ENCODE data around the gene AGAP1.

Gene AGAP1

DNA sequence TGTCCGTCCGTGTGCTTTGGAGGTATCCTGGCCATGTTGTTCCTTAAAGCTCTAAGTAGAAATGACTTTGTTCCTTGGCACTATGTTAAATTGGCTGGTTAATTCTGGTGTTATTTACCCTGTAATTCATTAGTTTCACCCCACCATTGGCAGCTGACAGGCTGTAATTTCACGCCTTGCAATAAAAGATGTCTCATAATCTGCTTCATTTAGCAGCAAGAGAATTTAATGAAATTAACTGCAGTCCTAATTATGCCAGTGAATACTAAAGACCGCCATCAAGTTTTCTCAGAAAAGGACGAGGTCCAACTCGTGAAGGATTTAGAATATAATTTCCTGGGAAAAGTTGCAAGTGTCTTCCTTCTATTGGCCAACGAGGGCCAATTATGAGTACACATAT is 355.1 kb downstream of the AGAP1 start:
- DNase-seq (ENCODE audit: low spot score): no peak

DNA sequence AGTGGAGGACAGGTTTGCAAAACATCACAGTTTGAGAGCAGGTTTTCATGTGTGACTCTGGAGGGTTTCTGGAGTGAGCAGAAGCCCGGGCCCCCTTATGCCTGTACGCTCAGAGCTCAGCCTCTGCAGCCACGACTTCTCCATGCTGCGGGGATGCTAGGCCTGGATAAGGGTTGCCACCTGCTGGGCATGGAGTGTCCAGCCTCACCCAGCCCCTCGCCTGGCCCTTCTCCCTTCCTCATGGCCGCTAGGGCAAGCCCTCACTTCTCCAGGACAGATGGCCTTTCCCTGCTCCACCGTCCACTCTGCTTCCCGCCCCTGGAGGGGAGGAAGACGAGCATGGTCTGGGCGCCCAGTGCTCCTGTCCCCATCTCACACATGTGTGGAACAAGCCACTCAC is 355.6 kb downstream of the AGAP1 start:
- DNase-seq (ENCODE audit: low spot score): no peak

DNA sequence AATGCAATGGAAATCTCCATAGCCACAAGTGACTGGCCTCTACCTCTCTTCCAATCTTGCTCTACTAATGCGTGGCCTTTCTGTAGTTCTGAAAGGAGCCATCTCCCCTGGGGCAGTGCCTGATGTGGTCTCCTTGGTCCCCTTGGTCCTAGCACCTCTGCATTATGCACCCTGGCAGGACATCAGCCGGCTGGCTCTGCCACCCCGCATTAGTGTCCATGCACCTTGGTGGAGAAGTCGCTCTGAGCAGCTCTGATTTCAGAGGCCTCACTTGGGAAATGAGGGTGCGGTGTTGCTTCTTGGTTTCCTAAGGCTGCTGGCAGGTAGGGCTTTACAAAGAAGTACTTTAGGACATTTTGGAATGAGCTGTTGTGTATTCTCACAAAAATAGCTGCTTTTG is 356.4 kb downstream of the AGAP1 start:
- DNase-seq (ENCODE audit: low spot score): no peak

DNA sequence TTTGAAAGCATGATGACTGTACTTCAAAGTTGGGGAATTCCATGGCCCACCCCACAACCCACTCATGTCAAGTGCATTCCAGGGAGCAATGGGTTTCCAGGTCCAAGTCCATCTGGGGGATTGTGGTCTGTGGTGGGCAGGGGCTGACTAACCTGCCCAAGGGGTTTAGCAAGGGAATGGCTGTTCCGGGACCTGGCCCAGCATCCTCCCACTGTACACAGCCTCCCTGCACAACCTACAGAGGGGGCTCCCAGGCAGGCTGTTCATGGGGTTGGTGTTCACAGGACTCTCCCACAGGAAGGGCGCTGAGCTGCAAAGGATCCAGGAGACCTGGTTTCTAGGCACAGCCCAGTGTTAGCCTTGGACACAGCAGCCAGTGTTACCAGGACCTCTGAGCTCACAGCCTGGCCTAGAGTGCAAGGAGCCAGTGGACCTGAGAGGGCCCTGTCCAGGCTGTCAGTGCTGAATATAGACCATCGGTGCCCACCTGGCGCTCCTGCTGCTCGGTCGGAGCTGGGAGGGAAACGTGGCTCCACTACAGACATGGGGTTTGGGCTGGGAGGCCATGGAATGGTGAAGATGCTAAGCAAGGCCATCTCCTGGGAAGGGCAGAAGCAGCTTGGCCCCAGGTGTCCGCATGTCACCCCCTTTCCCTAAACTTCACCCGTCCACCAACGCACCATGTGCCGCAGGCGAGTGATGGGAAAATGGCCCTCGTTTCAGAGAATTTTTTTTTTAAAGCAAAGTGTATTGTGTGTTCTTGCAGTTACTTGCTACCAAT is 357.1 kb downstream of the AGAP1 start:
- no peak for DNase-seq (ENCODE audit: low spot score)

DNA sequence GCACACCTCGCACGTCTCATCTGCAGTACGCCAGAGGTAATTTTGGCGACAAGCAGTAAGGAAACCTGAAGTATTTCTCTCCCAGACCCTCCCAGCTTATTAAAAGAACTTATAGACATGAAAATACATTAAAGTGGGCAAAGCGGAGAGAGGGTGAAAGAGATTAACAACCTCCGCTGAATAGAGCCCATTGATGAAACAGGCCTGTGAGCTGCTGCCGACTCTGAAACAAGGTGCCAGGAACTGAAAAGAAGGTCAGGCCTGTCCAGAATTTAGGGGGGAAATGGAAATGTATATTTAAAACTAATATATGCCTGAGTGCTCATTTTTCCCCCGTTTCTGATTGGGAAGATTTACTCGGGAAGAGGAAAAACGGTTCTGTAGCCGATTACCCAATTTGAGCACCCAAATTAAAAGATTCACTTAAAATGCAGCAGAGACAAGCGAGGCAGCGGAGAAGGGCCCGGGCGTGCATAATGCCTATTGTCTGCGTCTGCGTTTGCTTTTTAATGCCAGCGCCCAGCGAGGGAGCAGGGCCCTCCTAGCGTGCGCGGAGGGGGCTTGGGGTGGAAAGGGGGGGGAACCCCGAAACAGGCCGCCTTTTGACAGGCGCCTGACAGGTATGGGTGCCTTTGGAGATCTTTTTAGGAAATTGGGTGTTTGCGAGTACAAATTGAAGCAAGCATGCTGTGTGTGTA is 358.1 kb downstream of the AGAP1 start:
- no peak for DNase-seq (ENCODE audit: low spot score)

DNA sequence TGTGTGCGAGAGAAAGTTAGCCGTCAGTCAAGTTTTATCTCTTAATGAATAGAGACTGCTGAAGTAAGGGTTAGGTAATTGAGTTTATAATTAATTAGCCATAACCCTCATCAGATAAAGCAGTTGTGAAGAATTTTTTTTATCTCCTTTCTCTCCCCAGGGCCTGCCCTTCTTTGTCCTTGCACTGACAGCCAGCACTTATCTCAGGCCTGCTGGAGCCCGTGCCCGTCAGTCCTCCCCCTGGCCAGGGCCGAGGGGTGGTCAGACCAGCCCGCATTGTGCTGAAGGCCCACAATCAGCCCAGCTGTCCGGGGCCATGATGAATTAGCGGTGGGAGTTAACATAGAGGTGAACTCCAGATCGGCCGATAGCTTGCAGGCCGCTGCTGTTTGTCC is 358.7 kb downstream of the AGAP1 start:
- DNase-seq (ENCODE audit: low spot score): no peak

DNA sequence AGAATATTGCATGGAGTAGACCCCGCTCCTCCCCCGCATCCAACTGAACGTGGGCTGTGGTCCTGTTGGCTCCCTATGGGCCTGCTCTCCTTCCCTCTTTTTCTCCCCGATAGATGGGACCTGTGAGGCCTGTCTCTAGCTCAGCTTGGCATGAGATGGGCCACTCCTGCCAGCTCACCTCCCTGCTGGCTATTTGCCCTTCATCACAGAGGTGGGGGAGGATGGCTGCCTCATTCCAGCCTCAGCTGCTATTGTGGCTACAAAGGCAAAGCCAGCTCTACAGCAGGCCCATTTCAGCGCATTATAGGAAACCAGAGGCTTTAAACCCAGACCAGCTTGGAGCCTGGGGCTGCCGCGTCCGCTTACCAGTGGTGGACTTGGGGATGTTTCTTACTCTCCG is 360.4 kb downstream of the AGAP1 start:
- no peak for DNase-seq (ENCODE audit: low spot score)

DNA sequence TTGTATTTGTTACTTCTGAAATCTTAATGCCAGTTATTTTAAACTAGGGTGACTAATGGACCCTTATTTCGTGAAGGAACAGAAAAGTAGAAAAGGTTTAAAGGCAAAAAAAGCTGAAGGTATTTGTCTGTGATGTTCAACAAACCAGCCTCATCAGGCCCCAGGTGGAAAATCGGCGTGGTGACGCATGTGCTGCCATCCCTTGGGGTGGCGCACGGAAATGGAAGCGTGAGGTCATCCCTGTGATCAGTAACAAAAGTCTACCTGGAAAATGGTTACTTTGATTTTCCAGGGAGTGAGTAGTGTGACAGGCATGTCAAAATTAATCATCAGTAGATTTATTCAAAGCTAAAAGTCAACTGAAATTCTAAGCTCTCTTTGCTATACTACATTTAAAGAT is 361.2 kb downstream of the AGAP1 start:
- no peak for DNase-seq (ENCODE audit: low spot score)

DNA sequence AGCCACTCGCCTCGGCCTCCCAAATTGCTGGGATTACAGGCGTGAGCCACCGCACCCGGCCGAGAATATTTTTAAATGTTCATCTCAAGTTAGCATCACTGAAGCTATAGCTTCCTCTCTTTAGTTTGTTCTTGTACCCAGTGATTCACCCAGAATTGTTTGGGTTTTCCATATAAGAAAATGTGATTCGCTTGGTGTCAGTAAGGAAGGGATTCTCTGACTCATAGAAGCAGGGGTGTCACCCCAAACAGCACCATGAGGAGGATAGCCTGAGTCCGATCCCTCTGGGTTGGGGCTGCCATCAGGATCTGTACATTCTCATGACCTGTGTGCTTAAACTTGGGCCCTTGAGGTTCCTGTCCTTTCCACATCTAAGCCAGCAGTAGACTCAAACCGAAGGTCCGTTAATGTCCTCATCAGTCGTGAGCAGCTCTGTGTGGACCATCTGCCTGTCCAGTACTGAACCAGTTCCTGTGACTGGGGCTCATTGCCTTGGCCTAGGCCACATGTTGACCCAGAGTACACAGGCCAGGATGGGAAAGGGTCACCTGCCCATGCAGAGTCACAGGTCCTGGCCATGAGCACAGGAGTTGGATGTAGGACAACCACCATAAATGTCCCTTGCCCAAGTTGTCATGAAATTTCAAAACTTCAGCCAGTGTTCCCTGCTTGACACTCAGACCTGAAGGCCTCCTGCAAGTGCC is 362.5 kb downstream of the AGAP1 start:
- DNase-seq (ENCODE audit: low spot score): no peak

DNA sequence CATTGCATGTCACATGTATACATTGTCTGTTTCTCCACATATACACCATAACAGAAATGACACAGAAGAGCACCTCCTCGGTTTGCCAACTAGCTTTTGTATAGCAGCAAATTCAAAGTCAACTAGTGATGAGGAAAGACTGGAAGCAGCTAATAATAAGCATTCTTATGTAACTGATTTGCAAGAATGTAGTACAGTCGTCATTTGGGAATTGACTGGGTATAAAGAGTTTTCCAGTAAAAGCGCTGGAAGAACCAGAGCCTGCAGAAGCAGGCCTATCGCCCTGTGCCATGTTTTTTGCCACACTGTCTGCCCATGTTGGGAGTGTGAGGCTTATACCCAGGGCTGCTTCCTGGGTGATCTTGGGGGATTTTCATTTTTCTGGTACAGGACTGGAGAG is 363.8 kb downstream of the AGAP1 start:
- no peak for DNase-seq (ENCODE audit: low spot score)

DNA sequence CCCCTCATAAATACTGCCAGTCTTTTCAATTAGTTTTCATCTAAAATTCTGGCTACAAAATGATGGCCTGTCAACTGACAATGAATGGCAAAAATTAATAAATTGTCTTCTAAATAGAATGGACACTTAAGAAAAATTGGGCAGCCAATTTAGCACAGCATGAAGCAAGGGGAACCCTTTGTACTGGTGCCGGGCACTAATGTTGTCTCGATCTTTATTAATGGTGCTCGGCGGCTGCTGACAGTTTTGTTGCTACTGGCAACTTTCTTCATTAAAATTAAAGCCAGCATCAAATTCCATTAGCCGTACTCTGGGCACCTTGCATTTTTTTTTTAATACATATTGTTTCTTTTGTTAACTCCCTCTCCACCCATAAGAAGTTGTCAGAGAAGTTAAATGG is 365.0 kb downstream of the AGAP1 start:
- no peak for DNase-seq (ENCODE audit: low spot score)

DNA sequence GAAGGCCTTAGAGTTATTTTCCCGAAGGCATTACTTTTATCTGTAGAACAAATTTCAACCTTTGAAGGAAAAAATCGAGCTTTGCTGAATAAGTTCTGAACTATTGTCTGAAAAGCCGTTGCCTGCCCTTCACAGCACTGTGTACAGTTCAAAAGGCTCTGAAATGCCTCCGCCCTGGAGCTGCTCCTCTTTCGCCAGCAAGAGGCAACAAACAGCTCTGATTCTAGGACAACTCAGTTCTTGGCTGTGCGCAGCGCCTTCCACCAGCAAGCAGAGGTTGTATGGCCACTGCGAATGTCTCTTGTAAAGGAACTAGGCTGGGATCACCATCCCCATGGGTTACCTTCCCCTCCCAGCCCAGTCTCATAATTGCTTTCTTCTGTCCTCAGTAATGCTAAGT is 365.8 kb downstream of the AGAP1 start:
- no peak for DNase-seq (ENCODE audit: low spot score)

DNA sequence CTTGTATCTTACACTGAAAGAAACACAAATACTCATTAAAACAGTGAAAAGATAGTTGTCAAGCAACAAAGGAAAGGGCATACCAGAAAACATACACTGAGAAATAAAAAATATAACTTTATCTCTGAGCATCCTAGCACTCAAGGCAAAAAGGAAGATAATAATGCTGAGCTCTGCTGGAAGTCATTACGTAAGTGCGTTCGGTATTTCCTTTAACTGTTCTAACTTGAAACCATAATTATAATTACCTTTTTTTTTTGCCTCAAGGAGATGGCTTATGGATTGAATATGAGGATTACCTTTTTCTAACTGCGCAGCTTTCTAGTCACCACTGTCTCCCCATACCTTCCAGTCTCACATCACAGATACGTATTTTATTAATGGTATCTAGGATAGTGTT is 366.3 kb downstream of the AGAP1 start:
- DNase-seq (ENCODE audit: low spot score): no peak

DNA sequence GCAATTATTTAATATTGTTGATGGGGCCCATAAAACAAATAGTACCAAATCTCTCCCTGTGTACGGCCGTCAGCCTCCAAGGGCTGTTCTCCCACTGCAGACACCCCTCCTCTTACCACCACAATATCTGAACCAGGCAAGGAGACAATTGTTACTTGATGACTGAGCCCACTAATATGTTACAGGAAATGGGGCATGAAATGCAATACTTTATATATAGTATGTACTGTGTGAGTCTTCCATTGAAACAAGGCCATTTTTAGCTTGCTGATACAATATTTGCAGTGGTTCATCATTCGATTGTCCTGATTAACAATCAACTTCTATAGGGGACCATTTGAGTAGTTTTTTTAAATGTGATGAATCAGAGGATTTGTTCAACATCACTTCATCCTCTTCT is 367.0 kb downstream of the AGAP1 start:
- DNase-seq (ENCODE audit: low spot score): no peak

DNA sequence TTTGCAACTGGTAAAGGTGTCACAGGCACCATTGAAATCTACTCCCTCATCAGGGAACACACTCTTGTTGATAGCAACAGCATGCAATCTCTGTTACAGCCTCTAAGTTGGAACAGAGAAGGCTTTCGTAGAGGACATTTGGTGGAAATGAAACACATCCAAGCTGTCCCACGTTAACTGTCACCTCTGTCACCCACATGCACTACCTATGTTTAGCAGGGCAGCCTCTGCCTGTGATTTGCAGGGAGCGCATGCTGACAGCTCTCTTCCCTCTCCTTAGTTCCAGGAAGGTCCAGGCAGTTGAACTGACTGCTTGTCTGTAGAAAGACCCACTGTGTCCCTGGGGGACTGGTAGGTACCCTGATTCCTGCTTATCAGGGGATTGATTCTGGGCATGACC is 367.5 kb downstream of the AGAP1 start:
- DNase-seq (ENCODE audit: low spot score): no peak

DNA sequence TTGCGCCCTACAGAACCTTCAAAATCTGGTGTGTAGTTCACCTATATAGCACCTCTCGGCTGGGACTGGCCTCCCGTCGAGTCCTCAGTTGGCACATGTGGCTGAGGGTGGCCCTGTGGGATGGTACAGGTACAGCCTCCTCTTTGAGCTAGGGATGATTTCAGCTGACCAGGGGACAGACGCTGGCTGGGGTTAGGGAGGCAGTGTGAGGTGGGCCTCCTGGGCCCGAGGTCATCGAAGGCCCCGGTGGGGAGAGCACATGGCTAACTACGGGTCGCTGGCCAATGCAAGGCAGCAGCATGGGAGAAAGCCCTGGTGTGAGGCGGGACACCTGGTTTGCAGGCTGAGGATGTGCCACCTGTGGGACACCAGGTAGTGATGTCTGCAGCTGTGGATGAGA is 369.6 kb downstream of the AGAP1 start:
- no peak for DNase-seq (ENCODE audit: low spot score)

DNA sequence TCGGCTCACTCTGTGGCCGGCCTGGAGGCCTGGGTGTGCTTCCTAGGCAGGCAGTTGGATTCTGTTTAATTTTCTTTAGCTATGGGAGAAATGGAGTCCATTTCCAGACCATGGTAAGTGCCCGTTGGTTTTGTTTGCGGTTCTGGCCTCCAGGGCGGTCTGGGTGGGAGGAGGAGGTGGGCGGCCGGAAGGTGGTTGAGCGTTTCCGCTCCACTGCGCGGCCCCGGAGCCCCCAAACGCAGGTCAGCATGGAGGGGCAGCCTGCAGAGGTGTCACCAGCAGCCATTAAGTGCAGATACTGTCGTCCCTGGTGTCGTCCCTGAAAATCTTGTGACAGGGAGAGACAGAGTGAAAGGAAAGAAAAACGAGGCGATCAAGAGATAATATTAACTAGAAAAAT is 370.5 kb downstream of the AGAP1 start:
- no peak for DNase-seq (ENCODE audit: low spot score)

DNA sequence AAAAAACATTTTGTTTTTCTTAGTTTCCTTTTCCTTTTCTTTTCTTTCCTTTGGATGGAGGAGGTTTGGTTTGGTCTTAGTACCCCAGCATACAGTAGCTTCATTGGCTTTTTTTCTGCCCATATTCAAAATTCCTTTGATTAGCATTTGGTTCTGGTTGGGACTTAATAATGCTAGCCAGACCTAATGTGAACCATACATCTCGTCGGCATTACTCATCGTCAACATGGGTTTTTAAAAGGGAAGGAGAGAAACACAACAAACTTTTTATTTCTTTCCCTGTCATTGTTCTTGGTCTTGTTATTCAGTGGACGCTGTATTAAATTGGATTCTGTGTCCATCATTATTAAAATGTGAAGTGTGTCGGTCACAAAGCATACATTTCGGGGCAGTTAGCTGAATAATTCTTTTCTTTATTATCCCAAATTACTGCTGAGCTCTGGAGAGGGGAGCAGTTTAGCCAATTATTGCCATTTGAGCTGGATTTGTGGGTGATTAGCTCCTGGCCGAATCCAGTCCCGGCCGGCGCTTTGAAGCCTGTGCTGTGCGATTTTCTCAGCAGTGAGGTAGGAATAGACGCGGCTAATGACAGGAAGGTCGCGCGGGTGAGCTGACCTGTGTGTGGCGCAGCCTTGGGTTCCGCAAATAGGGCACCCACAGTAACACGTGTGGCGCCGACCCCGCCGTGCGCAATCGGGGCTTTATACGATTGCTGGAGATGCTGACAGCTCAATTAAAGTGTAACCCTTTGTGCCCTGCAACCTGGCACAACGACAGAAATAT is 371.1 kb downstream of the AGAP1 start:
- DNase-seq (ENCODE audit: low spot score): no peak

DNA sequence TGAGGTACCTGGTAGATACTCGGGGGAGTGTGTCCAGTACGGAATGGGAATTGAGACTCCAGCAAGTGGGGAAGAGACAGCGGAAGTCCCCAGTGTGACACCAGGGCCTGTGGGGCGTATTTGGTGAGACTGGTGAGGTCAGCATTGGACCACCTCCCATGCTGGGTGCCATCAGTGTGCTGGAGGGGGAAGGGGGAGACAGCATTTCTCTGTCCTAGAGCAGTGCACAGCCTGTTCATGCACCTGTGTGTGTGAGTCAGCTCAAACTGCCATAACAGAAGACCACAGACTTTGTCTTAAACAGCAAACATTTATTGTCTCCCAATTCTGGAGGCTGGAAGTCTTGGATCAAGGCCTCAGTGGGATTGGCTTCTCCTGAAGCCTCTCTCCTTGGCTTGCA is 372.5 kb downstream of the AGAP1 start:
- DNase-seq (ENCODE audit: low spot score): no peak

DNA sequence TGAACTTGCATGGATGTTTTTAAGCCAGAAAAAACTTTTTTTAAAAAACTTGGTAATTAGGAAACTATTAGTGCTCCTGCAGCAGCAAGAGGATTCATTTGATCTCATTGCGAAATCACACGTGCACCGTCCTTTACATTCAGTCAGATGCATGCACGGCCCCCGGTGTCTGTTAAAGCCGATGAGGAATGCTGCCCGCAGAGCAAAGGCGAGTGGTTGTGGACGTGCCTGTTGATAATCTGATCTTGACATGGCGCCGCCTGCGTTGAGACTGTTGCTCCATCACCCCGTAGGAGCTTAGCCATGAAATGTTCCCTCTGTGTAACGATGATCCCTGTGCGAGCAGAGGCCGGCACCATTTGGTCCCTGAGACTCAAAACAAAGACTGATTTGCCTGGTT is 374.4 kb downstream of the AGAP1 start:
- no peak for DNase-seq (ENCODE audit: low spot score)

DNA sequence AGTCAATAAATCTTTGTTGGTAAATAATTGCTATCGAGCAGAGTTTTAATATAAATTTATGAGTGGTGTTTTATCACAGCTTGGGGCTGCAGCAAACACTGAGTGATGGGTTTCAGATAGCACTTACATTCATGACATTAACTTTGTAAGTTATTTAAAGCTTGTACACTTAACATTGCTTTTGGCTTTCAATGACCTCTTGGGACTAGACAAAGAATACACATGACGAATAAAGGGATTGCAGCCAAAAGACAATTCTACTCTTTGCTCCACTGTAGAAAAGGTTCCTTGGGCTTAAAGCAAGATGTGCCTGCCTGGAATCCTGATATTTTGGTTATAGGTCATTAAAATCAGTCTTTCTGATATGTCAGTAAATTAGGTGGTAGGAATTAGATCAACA is 374.8 kb downstream of the AGAP1 start:
- DNase-seq (ENCODE audit: low spot score): no peak

DNA sequence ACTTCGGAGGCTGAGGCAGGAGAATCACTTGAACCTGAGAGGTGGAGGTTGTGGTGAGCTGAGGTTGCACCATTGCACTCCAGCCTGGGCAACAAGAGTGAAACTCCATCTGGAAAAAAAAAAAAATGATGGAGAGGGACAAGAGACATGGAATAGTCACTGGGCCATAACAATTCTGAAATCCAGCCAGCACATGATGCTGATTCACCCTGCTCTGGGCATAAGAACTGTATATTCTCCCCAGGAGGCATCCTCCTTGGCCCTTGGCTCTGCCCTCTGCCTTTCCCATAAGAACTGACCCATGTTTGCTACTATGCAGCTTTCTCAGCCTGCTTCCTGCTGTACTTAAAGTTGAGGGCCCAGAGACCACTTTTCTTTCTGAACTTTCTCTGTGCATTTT is 376.7 kb downstream of the AGAP1 start:
- DNase-seq (ENCODE audit: low spot score): no peak

Measured in CD4-positive, alpha-beta T cell treated with Interleukin-6 at 100 ng/mL for 8 hours (primary cell).